GM12874 (cell line): ENCODE data around the gene NF2.

Experiments
- CTCF ChIP-seq: IDR thresholded peaks from 2 replicates; pipeline ENCODE4 v1.5.1; 2011; ENCODE audit warnings: low read depth, mild to moderate bottlenecking, control low read depth, low read length, moderate library complexity; ENCODE audit not compliant: insufficient read depth

NF2 gene

GRCh38 chr22:29717789-29718188 lies 114.4 kb downstream of the NF2 start:
- no peak for TF ChIP-seq CTCF

- TF ChIP-seq CTCF, result no peak
These were observed 115.8 kb downstream of the NF2 start for GRCh38 chr22:29718949-29719898.

GRCh38 chr22:29719899-29720645 lies 116.6 kb downstream of the NF2 start, which contains the start of gene CABP7:
TSS of gene CABP7 (plus strand) at chr22:29720003. CDS start at chr22:29720425, 422 bp downstream.
- no peak for TF ChIP-seq CTCF

GRCh38 chr22:29720811-29721323 lies 117.4 kb downstream of the NF2 start:
- no peak for TF ChIP-seq CTCF

GRCh38 chr22:29722151-29722550 lies 118.7 kb downstream of the NF2 start:
- no peak for TF ChIP-seq CTCF

- no peak for TF ChIP-seq CTCF
These were observed 119.2 kb downstream of the NF2 start for GRCh38 chr22:29722587-29722986.

GRCh38 chr22:29723766-29724165 lies 120.3 kb downstream of the NF2 start:
- no peak for TF ChIP-seq CTCF
